ENCODE results near the gene SLC38A2.

DNA sequence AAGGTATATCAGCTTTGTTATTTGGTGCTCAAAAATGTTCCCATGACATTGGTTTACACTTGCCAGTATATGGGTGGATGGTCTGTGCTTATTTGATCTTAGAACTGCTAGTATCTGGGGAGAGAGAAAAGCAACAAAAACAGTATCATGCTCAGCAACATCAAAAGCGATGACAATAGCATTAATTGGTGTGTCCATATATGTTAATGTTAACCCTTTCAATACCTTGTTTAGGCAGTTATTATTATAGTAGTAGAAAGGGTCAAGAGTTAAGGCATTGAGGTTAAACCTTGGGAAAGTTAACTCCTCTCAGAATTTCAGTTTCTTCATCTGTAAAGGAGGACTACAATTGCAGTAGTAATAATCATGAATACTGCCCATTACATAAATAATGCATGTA lies 37.4 kb upstream of the SLC38A2 start:
- TF ChIP-seq, protein P1, sequence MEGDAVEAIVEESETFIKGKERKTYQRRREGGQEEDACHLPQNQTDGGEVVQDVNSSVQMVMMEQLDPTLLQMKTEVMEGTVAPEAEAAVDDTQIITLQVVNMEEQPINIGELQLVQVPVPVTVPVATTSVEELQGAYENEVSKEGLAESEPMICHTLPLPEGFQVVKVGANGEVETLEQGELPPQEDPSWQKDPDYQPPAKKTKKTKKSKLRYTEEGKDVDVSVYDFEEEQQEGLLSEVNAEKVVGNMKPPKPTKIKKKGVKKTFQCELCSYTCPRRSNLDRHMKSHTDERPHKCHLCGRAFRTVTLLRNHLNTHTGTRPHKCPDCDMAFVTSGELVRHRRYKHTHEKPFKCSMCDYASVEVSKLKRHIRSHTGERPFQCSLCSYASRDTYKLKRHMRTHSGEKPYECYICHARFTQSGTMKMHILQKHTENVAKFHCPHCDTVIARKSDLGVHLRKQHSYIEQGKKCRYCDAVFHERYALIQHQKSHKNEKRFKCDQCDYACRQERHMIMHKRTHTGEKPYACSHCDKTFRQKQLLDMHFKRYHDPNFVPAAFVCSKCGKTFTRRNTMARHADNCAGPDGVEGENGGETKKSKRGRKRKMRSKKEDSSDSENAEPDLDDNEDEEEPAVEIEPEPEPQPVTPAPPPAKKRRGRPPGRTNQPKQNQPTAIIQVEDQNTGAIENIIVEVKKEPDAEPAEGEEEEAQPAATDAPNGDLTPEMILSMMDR (IDR thresholded peaks at IDR 0.05): no peak
- TF ChIP-seq POLR2A (IDR thresholded peaks at IDR 0.05): no peak

Data from lower leg skin (tissue), 3 donors.